Measurements from ENCODE around the gene PICK1.

PICK1 gene

DNA sequence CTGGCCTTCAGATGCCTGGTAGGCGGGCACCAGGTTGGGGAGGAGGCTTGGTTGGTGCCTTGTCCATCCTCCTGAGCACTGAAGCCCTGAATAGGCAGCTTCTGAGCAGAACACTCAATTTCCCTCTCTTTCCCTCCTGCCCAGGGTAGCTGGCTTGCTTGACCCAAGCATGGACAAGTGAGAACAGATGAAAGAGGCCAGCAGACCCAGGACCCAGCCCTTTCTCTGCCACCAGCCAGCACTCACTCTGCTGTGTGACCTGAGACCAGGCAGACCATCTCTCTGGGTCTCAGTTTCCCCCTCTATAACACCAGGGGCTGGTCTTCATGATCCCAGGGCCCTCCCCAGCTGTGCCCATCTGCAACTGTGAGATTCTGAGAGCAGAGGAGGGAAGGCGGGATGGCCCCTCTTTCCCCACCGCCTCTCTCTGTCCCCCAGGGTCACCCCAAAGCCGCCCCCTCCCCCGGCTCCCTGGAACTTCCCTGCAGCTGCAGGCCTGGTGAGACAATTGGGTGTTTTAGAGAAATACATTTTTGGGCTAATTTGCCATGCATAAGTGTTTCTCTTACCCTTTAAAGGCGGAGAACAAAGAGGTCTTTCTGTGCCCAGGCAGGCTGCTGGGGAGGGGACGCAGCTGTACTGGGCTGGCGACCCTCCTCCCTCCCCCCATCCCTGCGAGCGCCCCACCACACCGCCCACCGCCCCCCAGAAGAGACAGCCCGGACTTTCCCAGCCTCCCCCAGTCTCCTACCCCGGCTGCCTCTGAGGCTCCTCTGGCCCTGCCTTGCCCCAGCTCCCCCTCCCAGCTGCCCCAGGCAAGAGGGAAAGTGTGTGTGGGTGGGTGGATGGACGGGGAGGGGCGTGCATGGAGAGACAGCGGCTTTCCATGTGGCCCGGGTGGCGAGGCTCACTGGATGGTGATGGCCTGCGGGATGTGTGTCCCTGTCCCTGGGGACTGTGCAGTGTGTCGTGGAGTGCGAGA lies 30.8 kb upstream of the PICK1 start:
- no peaks in the 10 kb centered on the region for H3K9me3 Mint-ChIP-seq
- peaks cover 14% of the 10 kb centered on the region for H3K27me3 Mint-ChIP-seq
- H3K4me1 Mint-ChIP-seq (ENCODE audit: low read depth): no peaks in the 10 kb centered on the region
- no peaks in the 10 kb centered on the region for H3K36me3 Mint-ChIP-seq (ENCODE audit: low read depth)
- intact Hi-C loops (cut with micrococcal nuclease): no loop called here
- H3K27ac Mint-ChIP-seq: no peak overlapping the region
- no peak overlapping the region for H3K4me3 Mint-ChIP-seq

DNA sequence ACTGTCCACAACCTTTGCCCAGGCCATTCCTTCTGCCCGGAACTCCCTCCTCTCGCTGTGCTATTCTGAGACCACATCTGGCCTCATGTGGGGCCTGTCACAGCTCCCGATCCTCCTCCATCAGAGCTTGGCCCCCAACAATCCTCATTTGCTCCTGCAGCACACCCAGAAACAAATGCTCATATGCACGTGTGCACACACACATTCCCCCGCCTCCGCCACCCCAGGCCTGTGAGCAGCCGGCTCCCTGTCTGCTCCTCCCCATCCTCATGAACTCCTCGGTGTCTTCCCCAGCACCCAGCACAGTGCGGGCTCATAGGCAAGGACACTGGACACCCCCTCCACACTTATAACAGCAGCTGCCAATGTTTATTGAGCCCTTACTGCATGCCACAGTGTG lies 29.7 kb upstream of the PICK1 start:
- Mint-ChIP-seq H3K27me3 (peaks cover 14% of the 10 kb centered on the region), H3K4me1 (ENCODE audit: low read depth) (peaks cover under 1% of the 10 kb centered on the region), H3K4me3 (no peak overlapping the region), H3K27ac (no peak overlapping the region), H3K9me3 (no peaks in the 10 kb centered on the region), H3K36me3 (ENCODE audit: low read depth) (no peaks in the 10 kb centered on the region)
- intact Hi-C loops (cut with micrococcal nuclease): no loop called here

DNA sequence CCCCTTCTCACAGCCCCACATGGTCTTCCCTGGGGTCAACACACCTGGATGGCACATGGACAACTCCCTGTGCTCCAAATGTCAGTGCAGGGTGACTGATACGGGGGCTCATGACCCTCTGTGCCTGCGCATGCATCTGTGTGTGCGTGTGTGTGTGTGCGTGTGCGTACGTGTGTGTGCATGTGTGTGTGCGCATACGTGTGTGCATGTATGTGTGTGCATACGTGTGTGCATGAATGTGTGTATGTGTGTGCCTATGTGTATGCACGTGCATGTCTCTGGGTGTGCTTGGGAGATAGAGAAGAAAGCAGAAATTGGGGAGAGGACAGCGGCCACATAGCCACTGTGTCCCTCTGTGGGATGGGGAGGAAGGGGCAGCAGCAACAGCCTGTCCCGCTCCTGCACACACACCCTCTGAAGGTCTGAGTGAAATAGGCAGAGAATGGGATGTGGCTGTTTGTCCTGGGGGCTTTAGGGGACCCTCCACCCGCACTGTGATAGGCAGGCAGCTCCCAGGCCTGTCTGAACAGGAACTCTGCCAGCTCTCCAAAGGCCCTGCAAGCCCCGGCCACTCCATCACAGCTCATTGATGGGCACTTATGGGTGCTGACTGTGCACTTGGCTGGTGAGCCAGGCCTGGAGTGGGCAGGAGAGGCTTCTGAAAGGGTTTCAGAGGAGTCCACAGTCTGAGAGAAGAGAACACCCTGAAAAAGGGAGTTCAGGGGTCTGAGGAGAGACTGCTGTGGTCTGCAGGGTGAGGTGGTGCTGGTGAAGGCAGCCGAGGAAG lies 28.7 kb upstream of the PICK1 start:
- no peaks in the 10 kb centered on the region for H3K36me3 Mint-ChIP-seq (ENCODE audit: low read depth)
- H3K9me3 Mint-ChIP-seq: no peaks in the 10 kb centered on the region
- no peak overlapping the region for H3K27ac Mint-ChIP-seq
- intact Hi-C loops (cut with micrococcal nuclease): no loop called here
- H3K27me3 Mint-ChIP-seq: peaks cover 14% of the 10 kb centered on the region
- no peak overlapping the region for H3K4me3 Mint-ChIP-seq
- peaks cover 8% of the 10 kb centered on the region for H3K4me1 Mint-ChIP-seq (ENCODE audit: low read depth)

DNA sequence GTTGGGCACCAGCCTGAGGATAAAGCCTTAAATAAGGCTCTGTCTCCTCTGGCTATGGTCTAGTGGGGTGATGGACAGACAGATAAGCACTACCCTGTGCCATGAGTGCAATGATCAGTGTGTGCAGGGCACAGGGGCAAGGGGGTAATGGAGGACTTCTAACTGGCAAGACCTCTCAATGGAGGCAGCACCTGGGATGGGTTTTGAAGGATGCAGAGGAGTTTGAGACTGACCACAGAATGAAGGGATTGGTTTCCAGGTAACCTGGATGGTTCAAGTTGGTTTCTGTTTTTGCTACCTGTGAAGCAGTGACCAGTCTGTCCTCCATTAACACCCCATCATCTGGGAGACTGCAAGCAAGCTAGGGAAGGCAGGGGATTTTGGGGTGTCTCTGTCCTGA lies 27.8 kb upstream of the PICK1 start:
- peaks cover 13% of the 10 kb centered on the region for H3K27me3 Mint-ChIP-seq
- no peaks in the 10 kb centered on the region for H3K9me3 Mint-ChIP-seq
- H3K27ac Mint-ChIP-seq: no peak overlapping the region
- H3K4me1 Mint-ChIP-seq (ENCODE audit: low read depth): peaks cover 17% of the 10 kb centered on the region
- no peaks in the 10 kb centered on the region for H3K36me3 Mint-ChIP-seq (ENCODE audit: low read depth)
- H3K4me3 Mint-ChIP-seq: no peak overlapping the region
- intact Hi-C loops (cut with micrococcal nuclease): no loop called here

DNA sequence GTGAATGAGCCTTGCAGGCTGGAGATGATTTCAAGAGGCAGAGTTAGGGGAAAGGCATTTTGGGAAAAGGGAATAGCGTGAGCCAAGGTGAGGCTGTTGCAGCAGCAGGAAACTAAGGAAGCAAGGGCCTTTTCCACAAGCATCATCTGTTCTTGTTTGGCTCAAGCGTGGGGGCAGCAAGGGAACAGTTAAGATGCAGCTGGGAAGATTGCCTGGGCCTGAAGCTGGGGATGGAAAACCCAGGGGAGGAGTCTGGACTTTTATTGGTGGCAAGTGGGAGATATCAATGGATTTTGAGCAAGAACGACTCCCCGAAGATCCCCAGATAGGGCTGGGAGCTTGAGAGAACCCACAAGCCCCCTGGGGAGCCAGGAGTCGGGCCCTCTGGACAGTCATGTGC lies 27.3 kb upstream of the PICK1 start:
- Mint-ChIP-seq H3K27me3 (peaks cover 10% of the 10 kb centered on the region), H3K27ac (no peak overlapping the region), H3K4me1 (ENCODE audit: low read depth) (peaks cover 17% of the 10 kb centered on the region), H3K4me3 (no peak overlapping the region), H3K36me3 (ENCODE audit: low read depth) (no peaks in the 10 kb centered on the region), H3K9me3 (no peaks in the 10 kb centered on the region)
- intact Hi-C loops (cut with micrococcal nuclease): no loop called here

DNA sequence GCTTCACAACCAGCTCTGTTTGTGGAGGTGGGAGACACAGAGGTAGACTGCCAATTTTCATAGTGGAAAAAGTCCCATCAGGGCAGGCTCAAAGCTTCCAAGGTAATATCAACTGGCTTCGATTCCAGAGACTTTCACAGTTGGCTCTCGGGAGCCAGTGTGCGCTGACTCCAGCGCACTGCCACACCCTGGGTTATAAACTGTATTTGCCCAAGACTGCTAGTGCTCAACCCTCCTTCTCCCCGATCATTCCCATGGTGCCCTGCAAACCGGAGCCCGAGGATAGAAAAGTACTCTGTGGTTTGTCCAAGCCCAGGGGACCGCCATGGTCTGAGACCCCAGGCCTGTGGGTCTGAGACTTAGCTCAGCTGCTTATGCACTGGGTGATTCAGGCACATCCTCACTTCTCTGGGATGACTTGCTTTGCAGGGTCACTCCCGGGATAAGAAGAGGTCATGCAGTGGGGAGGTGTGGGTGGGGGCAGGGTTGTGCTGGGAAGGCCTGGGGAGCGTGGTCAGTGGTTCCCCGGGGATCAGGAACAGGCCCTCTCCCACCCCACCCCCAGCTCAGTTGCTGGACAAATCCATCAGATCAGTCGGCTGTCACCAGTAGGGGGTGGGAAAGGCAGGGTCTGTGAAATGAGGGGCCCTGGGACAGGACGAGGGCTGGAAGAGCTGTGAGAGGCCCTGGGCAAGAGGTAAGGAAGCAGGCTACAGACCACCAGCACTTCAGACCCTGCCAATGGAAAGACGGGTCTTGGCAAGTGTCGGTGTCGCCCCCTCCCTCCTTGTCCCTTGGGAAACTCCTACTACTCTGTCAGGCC lies 26.7 kb upstream of the PICK1 start:
- Mint-ChIP-seq H3K27ac (no peak overlapping the region), H3K36me3 (ENCODE audit: low read depth) (no peaks in the 10 kb centered on the region), H3K4me1 (ENCODE audit: low read depth) (peaks cover 17% of the 10 kb centered on the region), H3K9me3 (no peaks in the 10 kb centered on the region), H3K27me3 (peaks cover 8% of the 10 kb centered on the region), H3K4me3 (no peak overlapping the region)
- intact Hi-C loops (cut with micrococcal nuclease): no loop called here

DNA sequence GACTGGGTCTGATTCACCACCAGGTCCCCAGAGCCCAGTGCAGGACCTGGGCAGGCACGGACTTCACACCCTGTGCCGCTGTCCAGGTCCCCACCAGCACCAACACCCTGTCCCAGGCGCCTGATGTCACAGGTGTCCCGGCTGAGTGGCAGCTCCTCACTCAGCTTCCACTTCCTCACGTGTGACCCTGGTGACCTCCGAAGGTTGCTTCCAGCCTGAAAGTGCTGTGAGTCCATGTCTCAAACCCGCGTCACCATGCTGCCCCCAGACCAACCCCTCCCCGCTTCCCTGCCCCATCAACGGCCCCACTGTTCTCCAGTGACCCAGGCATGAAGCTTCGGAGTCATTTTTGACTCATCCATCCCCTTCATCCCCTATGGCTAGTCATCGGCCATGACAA lies 25.7 kb upstream of the PICK1 start:
- intact Hi-C loops (cut with micrococcal nuclease): no loop called here
- no peak overlapping the region for H3K4me3 Mint-ChIP-seq
- H3K36me3 Mint-ChIP-seq (ENCODE audit: low read depth): no peaks in the 10 kb centered on the region
- no peaks in the 10 kb centered on the region for H3K9me3 Mint-ChIP-seq
- peaks cover 17% of the 10 kb centered on the region for H3K4me1 Mint-ChIP-seq (ENCODE audit: low read depth)
- H3K27me3 Mint-ChIP-seq: peaks cover 6% of the 10 kb centered on the region
- H3K27ac Mint-ChIP-seq: no peak overlapping the region

DNA sequence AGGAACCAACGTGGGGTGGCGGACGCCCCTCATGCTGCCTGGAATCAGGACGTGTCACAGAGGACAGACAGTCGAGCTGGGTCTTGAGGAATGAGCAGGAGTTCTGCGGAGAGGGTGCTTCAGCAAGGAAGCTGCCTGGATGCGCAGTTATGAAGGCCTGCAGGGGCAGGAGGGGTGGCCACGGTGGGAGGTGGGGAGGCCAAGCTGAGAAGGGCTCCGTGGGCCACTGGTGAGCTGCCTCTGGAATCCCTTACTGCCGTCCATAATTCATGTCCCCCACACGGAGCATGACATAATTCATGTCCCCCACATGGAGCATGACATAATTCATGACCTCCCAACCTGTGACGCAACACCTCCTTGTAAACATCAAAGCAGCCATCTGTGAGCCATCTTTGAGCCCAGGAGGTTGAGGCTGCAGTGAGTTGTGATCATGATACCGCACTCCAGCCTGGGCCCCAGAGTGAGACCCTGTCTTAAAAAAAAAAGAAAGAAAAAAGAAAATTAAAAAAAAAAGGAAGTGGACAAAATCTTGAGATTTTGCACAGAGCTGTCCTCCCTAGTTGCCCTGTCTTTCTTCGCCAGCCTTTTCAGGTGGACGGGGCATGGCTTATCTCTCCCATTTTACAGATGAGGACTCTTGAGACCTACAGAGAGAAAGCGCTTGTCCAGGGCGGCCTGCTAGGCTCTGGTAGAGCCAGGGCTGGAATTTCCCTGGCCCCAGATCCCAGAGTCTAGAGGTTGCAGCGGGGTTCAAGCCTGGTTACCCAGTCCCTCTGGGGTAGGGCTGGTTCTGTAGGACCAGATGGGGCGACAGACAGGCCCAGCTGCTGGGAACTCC lies 24.3 kb upstream of the PICK1 start:
- peaks cover 17% of the 10 kb centered on the region for H3K4me1 Mint-ChIP-seq (ENCODE audit: low read depth)
- no peak overlapping the region for H3K27ac Mint-ChIP-seq
- intact Hi-C loops (cut with micrococcal nuclease): no loop called here
- H3K36me3 Mint-ChIP-seq (ENCODE audit: low read depth): no peaks in the 10 kb centered on the region
- no peaks in the 10 kb centered on the region for H3K9me3 Mint-ChIP-seq
- peaks cover 6% of the 10 kb centered on the region for H3K27me3 Mint-ChIP-seq
- no peak overlapping the region for H3K4me3 Mint-ChIP-seq

DNA sequence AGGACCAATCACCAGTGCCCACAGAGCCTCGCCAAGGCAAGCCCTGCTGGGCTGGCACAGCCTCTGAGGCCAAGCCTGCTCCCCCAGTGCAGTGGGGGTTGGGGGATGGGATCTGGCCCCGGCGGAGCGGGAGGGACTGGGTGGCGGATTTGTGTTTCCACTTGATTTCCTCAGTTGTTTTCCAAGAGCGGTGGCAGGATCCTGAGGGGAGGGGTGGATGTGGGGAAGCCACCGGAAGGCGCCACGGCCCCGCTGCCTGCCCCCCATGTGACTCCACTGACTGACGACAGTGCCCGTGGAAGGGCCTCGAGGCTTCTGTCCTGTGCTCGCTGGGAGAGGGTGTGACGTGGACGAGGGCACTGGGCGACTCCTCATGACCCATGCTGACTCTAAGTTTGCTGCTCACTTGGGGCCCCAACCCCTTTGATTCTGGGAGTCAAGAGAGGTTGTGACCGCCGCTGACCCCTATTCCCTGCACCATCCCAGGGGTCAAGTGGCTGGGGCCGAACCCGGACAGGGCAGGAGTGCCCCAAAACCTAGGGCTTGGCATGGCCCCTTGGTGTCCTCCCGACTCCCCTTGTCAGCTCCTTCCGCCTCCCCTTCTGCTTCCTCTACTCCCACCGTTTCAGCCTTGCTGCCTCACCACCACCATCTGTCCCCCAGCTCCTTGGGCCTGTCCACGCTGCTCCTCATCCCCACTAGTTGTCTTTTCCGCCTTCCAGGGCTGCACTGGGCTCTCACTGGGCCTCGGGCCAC lies 23.5 kb upstream of the PICK1 start:
- peak overlapping the region; percentile 27 for H3K4me3 Mint-ChIP-seq
- no peaks in the 10 kb centered on the region for H3K36me3 Mint-ChIP-seq (ENCODE audit: low read depth)
- no peaks in the 10 kb centered on the region for H3K9me3 Mint-ChIP-seq
- H3K27ac Mint-ChIP-seq: peak overlapping the region; percentile 83
- intact Hi-C loops (cut with micrococcal nuclease): no loop called here
- peaks cover 17% of the 10 kb centered on the region for H3K4me1 Mint-ChIP-seq (ENCODE audit: low read depth)
- peaks cover 6% of the 10 kb centered on the region for H3K27me3 Mint-ChIP-seq

DNA sequence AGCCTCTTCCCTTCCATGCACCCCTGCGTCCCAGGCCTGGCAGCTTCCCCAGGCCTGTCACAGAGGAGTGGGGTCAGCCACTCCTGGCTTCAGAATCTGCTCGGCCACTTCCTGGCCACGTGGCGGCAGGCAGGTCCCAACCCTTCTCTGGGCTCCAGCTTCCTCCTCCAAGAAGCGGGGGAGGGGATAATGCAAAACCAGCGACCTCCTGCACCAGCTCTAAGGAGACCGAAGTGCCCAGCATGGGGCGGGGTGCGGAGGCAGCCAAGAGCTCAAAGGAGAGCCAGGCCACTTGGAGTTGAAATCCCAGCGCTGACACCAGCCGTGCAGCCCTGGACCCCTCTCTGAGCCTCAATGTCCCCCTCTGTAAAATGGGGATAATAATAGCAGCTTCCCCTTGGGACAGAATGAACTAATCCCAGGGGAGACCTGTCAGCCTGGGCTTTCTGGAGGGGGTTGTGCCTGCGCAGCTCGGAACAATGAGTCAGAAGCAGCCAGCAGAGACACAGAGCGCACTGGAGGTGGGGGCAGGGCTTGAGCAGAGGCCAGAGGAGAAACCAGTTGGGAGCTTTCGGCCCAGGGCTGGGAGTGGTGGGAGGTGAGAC lies 22.8 kb upstream of the PICK1 start:
- Mint-ChIP-seq H3K27ac (peak overlapping the region; percentile 83), H3K36me3 (ENCODE audit: low read depth) (no peaks in the 10 kb centered on the region), H3K4me1 (ENCODE audit: low read depth) (peaks cover 17% of the 10 kb centered on the region), H3K9me3 (no peaks in the 10 kb centered on the region), H3K27me3 (peaks cover 2% of the 10 kb centered on the region), H3K4me3 (peak overlapping the region; percentile 27)
- intact Hi-C loops (cut with micrococcal nuclease): no loop called here

DNA sequence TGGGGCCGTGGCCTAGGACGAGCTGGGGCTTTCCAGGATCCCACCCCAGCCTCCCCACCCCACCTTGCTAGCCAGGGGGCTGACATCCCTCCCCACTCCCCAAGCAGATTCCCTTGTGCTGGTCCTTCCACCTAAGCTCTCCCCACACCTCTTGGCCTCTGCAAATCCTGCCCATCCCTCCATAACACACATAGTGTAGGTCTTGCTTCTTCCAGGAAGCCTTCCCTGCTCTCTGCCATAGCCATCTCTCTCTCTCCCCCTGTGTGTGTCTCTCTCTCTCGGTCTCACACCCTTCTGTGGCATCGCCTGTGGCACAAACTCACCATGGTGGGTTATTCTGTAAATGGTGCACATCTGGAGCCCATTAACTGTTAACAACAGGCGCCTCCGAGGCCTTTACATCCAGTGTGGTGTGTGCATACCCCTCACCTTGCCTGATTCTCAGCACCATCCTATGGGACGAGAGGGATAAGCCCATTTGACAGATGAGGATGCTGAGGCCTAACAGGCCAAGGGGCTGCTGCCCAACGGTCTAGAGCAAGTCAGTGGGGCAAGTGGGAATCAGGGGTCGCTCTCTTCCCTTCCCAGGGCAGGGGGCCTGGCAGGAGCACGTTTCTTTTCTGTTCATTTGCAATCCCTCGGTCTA lies 22.2 kb upstream of the PICK1 start:
- no peak overlapping the region for H3K4me3 Mint-ChIP-seq
- intact Hi-C loops (cut with micrococcal nuclease): no loop called here
- H3K9me3 Mint-ChIP-seq: no peaks in the 10 kb centered on the region
- no peak overlapping the region for H3K27ac Mint-ChIP-seq
- no peaks in the 10 kb centered on the region for H3K36me3 Mint-ChIP-seq (ENCODE audit: low read depth)
- H3K4me1 Mint-ChIP-seq (ENCODE audit: low read depth): peaks cover 17% of the 10 kb centered on the region
- H3K27me3 Mint-ChIP-seq: no peaks in the 10 kb centered on the region

DNA sequence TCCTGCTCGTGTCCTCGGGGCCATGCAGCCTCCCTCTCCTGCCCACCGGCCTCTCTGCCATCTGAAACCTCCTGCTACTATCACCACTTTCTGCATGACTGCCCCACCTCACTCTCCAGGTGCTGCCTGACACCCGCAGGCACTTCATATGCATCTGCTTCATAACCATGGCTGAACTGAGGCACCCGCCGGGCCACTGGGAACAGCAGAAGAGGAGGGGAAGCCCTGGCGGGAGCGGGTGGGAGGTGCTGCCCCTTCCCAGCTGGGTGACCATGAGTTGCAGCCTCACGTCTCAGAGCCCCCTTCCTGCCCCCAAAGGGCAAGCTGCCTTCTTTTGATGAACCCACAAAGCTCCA lies 21.7 kb upstream of the PICK1 start:
- Mint-ChIP-seq H3K27me3 (no peaks in the 10 kb centered on the region), H3K36me3 (ENCODE audit: low read depth) (no peaks in the 10 kb centered on the region), H3K9me3 (no peaks in the 10 kb centered on the region), H3K4me3 (no peak overlapping the region), H3K27ac (no peak overlapping the region), H3K4me1 (ENCODE audit: low read depth) (peaks cover 17% of the 10 kb centered on the region)
- intact Hi-C loops (cut with micrococcal nuclease): no loop called here

Data from dendritic cell treated with granulocyte-macrophage colony-stimulating factor and Interleukin-4, amounts not matched to agents 40 ng/mL and 50 ng/mL, for 4 days (primary cell).